ENCODE results near the gene KIF23.
A peak's percentile ranks its signal among the peaks of the same experiment; 100 is the strongest.

Gene KIF23

DNA sequence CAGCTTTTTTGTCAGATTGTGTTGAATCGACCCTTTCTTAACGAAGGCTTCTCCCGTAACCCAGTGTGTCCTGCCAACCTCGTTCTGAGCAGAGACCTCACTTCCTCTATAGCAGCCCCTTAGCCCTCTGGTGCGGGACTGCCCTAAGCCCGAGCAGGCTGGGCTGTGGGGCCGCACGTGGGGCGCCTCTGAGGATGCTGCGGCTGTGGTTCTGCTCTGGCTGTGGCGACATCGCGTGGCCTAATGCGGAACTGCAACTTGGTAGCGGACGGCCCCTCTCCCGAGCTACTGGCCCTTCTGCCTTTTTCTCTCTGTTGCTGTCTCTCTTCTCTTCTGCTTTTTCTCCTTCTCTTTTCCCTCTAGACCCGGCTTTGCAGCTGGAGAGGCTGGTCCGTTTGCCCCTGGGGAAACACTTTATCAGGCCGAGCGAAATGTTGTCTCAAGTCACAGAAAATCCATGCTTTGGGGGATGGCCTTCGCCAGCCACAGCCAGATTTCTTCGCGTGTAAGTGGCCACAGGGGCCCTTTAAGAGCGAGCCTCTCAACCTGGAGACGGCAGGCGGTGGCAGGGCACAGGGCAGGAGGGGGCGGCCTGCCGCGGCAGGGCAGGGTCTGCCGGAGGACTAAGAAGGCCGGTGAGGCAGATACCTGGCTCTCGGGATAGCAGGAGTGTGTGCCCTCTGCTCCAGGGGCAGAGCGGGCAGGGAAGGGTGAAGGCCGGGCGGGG, 19.4 kb upstream of the KIF23 start:
- peak; percentile 56 for DNase-seq (ENCODE audit: low read depth)

GRCh38 chr15:69395460-69395859, 18.7 kb upstream of the KIF23 start:
- DNase-seq (ENCODE audit: low read depth): no peak

DNA sequence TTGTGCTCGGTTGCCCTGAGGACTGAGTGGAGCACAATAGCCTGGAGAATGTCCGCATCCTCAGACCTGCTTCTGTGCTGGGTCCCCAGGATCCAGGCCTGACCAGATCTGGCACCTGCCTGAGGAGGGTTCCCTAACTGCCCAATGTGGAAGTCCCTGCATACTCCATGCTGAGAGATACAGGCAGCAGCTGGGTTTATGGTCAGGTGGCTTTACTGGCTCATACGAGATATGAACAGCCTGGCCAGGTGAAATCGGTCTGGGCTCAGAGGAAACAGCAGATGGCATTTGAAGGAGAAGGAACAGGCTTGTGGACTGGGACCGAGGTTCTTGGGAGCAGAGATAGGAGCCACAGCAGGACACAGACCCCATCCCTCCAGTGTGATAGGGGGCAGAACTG, 18.2 kb upstream of the KIF23 start:
- DNase-seq (ENCODE audit: low read depth): no peak

DNA sequence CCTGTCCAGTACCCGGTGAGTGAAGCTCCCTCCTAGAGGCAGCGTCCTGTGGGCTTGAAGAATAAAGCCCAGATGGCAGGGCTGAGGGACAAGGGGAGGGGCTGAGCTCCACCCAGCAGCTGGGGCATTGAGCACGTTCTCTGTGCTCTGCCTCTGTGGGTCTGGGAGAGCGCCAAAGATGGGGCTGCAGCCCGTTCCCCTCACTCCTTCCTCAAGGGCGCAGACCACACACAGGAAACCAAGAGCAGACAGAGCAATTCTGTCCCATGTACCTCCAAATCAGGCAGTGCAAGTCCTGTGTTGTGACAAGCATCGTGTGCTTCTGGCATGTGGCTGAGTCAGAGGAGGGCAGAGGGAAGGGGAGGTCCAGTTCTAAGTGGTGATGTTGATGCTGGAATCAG, 15.7 kb upstream of the KIF23 start:
- DNase-seq (ENCODE audit: low read depth): no peak

DNA sequence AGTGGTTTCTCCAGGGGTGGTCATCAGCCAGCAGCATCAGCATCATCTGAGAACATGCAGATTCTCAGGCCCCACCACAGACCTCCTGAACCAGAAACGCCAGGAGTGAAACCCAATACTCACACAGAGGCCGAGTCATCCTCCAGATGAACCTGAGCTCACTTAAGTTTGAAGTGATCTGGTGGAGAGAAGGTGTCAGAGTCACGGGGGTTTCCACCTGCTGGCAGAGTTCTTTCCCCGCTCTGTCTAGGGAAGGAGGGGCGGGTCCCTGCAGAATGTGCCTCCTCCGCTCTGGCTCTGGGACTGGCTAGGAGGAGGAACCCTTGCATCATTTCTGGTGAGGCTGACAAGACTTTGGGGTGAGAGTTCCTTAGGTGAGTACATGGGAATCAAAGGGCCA, 13.3 kb upstream of the KIF23 start:
- no peak for DNase-seq (ENCODE audit: low read depth)

- DNase-seq (ENCODE audit: low read depth): no peak
These were observed 11.3 kb upstream of the KIF23 start for GRCh38 chr15:69402816-69403215.

DNA sequence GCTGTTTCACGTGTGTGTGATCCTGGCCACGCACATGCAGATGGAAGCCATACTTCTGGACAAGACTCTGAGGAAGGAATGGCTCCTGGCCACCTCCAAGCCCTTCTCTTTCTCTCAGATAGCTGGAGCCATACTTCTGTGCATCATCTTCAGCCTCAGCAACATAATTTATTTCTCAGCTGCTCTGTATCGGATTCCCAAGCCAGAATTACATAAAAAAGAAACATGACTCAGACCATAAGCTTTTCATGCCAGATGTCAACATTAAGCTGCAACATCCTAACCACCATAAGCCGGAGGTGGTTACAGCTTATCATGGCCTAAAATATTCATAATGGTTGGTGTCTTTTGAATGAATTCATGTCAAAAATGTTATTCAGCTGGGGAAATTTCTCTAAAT, 10.6 kb upstream of the KIF23 start:
- peak; percentile 69 for DNase-seq (ENCODE audit: low read depth)

DNA sequence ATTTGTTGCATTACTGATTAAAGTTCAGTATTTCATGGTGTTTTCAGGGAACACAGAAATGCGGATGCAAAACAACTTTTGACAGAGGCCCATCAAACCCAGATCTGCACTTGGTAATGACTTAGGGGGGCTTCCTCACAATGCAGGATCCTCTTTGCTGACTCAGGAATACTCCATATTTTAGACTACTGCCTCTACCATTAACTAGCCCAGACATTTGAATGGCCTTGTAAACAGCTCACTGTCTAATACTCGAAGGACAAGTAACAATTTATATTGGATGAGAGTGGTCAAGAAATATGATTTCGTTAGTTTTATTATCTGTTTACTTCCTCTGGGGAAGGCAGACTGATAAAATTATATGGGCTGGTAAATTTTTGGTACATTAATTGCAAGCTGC, 9.0 kb upstream of the KIF23 start:
- no peak for DNase-seq (ENCODE audit: low read depth)

- DNase-seq (ENCODE audit: low read depth): no peak
These were observed 6.3 kb upstream of the KIF23 start for GRCh38 chr15:69407719-69408400.

GRCh38 chr15:69408841-69409240, 5.3 kb upstream of the KIF23 start:
- DNase-seq (ENCODE audit: low read depth): no peak

DNA sequence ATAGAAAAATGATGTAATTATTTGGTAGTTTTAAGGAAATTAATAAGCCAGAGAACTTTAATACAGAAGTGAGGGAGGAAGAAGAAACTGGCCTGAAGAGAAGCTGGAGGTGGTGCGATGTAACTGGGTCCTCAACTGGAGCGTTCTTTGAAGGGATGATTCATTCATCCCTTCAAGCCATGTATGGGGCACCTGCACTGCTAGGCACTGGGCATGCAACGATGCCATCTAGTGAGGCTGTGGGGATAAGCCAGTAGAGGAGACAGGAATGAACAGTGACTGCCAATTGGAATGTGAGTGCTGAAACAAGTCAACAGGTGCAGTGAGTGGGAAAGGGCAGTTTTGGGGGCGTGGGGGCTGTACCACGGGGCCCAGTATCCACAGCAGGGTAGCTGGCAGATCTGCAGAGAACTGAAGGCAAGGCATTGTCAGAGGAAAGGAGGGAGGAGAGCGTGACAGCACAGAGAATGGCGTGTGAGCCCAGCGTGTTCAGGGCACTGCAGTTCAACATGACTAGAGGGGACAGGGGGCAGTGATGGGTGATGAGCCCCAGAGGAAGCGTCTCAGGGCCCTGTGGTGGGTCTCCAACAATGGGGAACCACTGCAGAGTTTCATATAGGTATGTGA, 3.8 kb upstream of the KIF23 start:
- DNase-seq (ENCODE audit: low read depth): no peak

- DNase-seq (ENCODE audit: low read depth): no peak
These were observed 1.9 kb upstream of the KIF23 start for GRCh38 chr15:69412274-69412673.

- DNase-seq (ENCODE audit: low read depth): no peak
These were observed 1.4 kb upstream of the KIF23 start for GRCh38 chr15:69412701-69413100.

DNA sequence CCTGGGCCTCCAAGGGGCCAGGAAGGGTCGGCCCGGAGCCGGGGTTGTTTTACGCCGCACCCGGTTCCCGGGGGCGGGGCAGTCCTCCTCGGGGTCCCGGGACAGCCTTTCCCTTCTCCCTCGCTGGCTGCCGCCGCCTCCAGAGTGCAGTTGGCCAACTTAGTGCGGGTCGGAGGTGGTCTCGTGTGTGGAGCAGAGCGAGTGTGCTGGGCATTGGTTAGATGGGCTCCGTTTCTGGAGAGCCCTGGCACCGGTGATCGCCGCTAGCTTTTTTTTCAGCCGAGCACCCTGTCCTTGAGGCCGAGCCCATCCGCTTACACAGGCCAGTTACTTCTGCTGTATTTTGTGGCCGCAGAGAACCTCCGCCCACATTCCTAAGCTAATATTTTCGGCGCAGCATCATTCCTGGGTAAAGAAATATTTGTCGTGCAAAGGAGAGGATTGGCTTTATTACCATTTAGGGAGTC, 585 bp downstream of the KIF23 start:
- peak; percentile 87 for DNase-seq (ENCODE audit: low read depth)

- no peak for DNase-seq (ENCODE audit: low read depth)
These were observed 1.2 kb downstream of the KIF23 start for GRCh38 chr15:69415381-69415780.

DNA sequence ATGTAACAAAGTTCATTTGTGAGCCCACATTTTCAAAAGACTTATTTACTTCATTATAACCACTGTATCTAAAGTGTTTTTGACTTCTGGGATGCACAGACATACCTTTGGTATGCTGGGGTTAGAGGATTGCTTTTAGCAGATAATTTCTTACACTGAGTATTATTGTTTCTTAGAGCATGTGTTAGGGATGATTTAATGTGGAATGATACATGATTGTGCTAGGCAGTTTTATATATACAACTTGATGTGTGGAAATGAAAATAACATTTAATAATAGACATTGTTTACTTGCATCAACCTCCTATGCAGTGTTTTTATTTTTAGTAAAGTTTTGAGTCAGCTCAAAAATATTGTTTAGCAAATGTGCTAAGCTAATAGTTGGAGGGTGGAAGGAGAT, 3.4 kb downstream of the KIF23 start:
- DNase-seq (ENCODE audit: low read depth): peak; percentile 47

GRCh38 chr15:69421498-69421897, 7.3 kb downstream of the KIF23 start:
- DNase-seq (ENCODE audit: low read depth): no peak

DNA sequence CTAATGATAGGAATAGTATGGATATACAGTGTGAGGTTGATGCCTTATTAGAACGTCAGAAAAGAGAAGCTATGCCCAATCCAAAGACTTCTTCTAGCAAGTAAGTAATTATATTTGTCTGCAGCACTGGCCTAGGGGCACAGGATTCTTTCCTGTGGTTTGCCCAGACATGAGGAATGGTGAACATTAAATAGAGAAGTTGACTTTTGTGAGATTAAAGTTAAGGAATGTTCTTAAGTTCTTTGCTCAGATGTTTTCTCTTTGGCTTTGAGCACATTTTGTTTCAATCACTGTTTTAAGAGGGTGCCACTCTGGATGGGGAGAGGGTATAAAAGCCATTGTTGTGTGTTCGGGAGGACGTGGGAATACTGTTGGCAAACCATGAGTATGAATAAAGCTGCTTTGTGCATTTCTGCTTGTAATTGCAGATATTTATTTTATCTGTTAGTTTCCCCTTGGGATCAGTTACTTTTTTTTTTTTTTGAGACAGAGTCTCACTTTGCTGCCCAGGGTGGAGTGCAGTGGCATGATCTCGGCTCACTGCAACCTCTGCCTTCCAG, 8.3 kb downstream of the KIF23 start:
- no peak for DNase-seq (ENCODE audit: low read depth)

- no peak for DNase-seq (ENCODE audit: low read depth)
These were observed 9.9 kb downstream of the KIF23 start for GRCh38 chr15:69424001-69424400.

DNA sequence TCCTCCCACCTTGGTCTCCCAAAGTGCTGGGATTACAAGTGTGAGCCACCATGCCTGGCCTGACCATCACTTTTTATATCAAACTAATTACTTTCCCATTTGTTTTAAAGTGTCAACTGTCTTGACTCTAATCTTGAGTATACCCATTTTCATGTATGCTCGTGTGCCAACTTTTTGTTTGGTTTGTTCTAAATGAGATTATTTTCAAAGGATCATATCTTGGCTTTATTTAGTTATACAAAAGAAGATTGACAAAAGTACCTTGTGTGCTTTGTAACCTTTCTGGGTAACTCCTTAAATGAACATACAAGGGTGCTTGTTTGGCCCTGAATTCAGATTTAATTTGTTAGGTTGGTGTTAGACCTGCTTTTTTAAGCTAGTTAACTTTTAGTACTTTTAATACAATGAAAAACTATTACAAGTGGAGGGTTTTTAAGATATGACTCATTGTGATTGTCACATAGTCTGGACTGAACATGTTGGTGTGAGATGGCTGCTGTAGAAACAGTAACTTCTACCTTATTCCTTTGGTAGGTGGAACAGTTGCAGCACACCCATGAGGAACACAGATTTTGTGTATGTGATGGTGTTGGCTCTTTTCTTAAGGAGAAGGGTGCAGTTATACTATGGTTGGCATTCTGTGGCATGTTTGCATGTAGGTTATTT, 10.7 kb downstream of the KIF23 start:
- DNase-seq (ENCODE audit: low read depth): no peak

DNA sequence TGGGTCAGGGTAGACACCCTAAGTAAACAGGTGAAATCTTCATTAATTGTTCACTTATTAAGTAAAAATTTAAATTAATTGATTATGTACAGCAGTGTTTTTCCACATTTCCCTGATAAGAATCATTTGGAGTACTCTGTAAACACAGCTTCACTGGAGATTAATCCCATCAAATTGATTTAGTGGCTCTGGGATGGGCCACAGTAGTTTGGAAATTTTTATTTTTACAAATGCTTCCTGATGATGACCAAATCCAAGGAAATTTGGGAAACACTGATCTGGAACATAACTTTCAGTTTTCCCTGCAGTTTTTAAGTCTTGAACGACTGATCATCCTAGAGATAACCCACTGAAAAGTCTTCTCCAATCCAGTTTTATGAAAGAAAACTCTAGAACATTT, 19.7 kb downstream of the KIF23 start:
- DNase-seq (ENCODE audit: low read depth): no peak

DNA sequence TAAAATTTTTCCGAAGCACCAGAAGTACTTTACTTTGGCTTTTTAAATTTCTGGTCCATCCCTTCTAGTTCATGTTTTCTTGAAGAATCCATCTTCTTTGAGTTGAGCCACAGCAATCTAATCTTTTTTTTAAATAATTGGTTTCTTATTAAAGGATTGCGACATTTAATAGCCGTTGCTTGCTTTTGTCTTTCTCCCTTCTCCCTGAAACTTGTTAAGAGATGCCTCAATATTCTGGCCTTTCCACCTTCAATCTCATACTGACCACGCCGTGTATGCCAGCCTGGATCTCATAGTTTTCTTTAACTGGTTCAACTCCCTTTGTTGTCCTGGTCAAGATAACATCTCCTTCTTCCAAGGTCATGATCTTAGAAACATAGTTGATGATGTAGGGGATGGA, 20.1 kb downstream of the KIF23 start:
- no peak for DNase-seq (ENCODE audit: low read depth)

GRCh38 chr15:69434679-69435078, 20.5 kb downstream of the KIF23 start:
- DNase-seq (ENCODE audit: low read depth): no peak
